CD4-positive, CD25-positive, alpha-beta regulatory T cell (primary cell): Measurements from ENCODE around the gene AFF1. TPM values are rescaled to one million over a fixed set of nuclear protein-coding genes. Genes with fewer than 3 reads are reported as not detected.
A peak's percentile ranks its signal among the peaks of the same experiment; 100 is the strongest.

Experiments used
- ATAC-seq, 2 donors: fragments of 150-1000 bp; cut with Tn5 transposase; one replicate each; pipeline ENCODE4 v1.10.0; 2021; ENCODE audit warnings: low read depth in 2 of 2, moderate number of reproducible peaks in 2 of 2, moderate library complexity in 1 of 2
- DNase-seq, 3 donors: peaks; one replicate each; pipeline versions ENCODE4 v3.0.0 to v3.0.0-alpha.2; 2012 to 2022; ENCODE audit warnings: mixed read lengths in 1 of 3
- H3K27ac ChIP-seq: one replicate; pipeline ENCODE4 v1.7.0; 2013; ENCODE audit warnings: mild to moderate bottlenecking, low read length; ENCODE audit not compliant: insufficient read depth, poor library complexity, severe bottlenecking
- H3K27me3 ChIP-seq: one replicate; pipeline ENCODE4 v1.7.0; 2013; ENCODE audit warnings: low read length; ENCODE audit not compliant: control insufficient read depth, insufficient read depth
- H3K36me3 ChIP-seq: one replicate; pipeline ENCODE4 v1.7.0; 2013; ENCODE audit warnings: mild to moderate bottlenecking, low read length, moderate library complexity; ENCODE audit not compliant: control insufficient read depth, insufficient read depth
- H3K4me1 ChIP-seq: 2 replicates; pipeline ENCODE4 v1.7.0; 2013; ENCODE audit warnings: mild to moderate bottlenecking, low read length; ENCODE audit not compliant: insufficient read depth, control insufficient read depth, poor library complexity, severe bottlenecking
- H3K4me3 ChIP-seq: one replicate; pipeline ENCODE4 v1.7.0; 2013; ENCODE audit warnings: low read depth, mild to moderate bottlenecking, low read length, moderate library complexity
- H3K9me3 ChIP-seq, 2 experiments: 1 replicate in 1 of 2; 2 replicates in 1 of 2; pipeline ENCODE4 v1.7.0; 2013; ENCODE audit warnings: low read length in 2 of 2, mild to moderate bottlenecking in 1 of 2, moderate library complexity in 1 of 2; ENCODE audit not compliant: control insufficient read depth in 2 of 2
- H3K27ac Mint-ChIP-seq, 3 donors: one replicate each; pipeline ENCODE4 v1.8.0; 2020 to 2022; ENCODE audit warnings: mild to moderate bottlenecking in 3 of 3, mixed read lengths in 3 of 3, moderate library complexity in 2 of 3
- H3K27me3 Mint-ChIP-seq: one replicate; pipeline ENCODE4 v1.8.0; 2022; ENCODE audit warnings: mild to moderate bottlenecking, mixed read lengths
- H3K36me3 Mint-ChIP-seq: one replicate; pipeline ENCODE4 v1.8.0; 2020; ENCODE audit warnings: mixed read lengths
- H3K4me1 Mint-ChIP-seq, 4 donors: one replicate each; pipeline ENCODE4 v1.8.0; 2020 to 2022; ENCODE audit warnings: mixed read lengths in 4 of 4, mild to moderate bottlenecking in 1 of 4
- H3K4me3 Mint-ChIP-seq, 4 donors: one replicate each; pipeline ENCODE4 v1.8.0; 2020 to 2022; ENCODE audit warnings: mild to moderate bottlenecking in 4 of 4, mixed read lengths in 4 of 4, moderate library complexity in 3 of 4
- H3K9me3 Mint-ChIP-seq, 7 donors: one replicate each; pipeline ENCODE4 v1.8.0; 2020 to 2022; ENCODE audit warnings: mixed read lengths in 7 of 7, mild to moderate bottlenecking in 3 of 7, moderate library complexity in 2 of 7
- polyA plus RNA-seq, 4 donors: library from polyadenylated mRNA; unstranded; fragments of 300-500 nt; fragmentation: Illumina TruSeq; gene quantifications; one replicate each; pipeline ENCODE4 v1.2.3, GENCODE V29; 2021
- total RNA-seq: library from RNA; stranded (reverse); gene quantifications from one replicate; pipeline ENCODE4 v1.2.3, GENCODE V29; 2022

Gene AFF1
- total and polyA plus RNA-seq, 5 donors from 2014 or later: 18.1 to 122 (median 37.4) TPM

DNA sequence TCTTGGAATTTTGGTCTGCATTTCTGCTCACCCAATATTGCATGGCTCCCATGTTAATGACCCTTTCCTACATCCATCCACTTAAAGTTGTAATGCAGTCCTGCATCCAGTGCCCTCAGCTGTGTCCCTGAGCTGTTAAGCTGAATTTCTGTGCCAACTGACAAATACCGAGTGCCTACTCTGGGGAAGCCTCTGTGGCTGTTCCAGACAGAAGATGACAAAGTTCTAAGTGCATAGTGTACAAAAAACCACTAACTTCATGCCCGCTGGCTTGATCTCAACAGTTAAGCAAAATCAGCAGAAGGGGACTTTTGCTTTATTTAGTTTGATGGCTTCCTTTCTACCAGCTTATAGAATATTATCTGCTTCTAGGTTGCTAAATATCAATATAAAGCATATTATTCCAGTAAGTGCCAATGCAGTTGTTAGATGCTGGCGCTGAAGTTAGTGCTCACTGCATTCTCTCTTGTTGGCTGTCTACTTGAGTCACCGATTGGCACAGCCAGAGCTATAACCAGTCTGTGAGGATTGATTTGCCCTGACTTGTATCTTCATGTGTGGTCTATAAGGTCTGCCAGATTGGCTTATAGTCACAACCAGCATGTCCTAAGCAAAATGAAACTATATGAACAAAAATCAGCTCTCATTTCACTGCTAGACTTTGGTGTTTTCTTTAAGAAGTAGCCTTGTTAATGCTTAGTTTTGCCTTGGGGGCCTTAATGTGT lies 186.7 kb downstream of the AFF1 start:
- peaks cover 46% of the 10 kb centered on the region for H3K36me3 Mint-ChIP-seq
- no peak for ATAC-seq
- no peak overlapping the region for H3K4me3 ChIP-seq
- H3K27me3 ChIP-seq: no peaks in the 10 kb centered on the region
- H3K36me3 ChIP-seq: peaks cover 58% of the 10 kb centered on the region
- H3K4me1 ChIP-seq: no peaks in the 10 kb centered on the region
- no peak overlapping the region for H3K4me3 Mint-ChIP-seq
- H3K27me3 Mint-ChIP-seq: no peaks in the 10 kb centered on the region
- no peak overlapping the region for H3K27ac ChIP-seq
- H3K9me3 Mint-ChIP-seq: no peaks in the 10 kb centered on the region
- H3K27ac Mint-ChIP-seq: peak overlapping the region; percentile 38 to 83 (median 64)
- H3K4me1 Mint-ChIP-seq: peaks cover 24 to 33% (median 28%) of the 10 kb centered on the region in 4 donors
- DNase-seq: no peak
- H3K9me3 ChIP-seq: no peaks in the 10 kb centered on the region

GRCh38 chr4:87122252-87122651 lies 187.4 kb downstream of the AFF1 start:
- H3K27me3 ChIP-seq: no peaks in the 10 kb centered on the region
- Mint-ChIP-seq H3K36me3 (peaks cover 44% of the 10 kb centered on the region), H3K4me3 (no peak overlapping the region), H3K27ac (peak overlapping the region in 1 of 3 donors; percentile 64), H3K9me3 (no peaks in the 10 kb centered on the region), H3K27me3 (no peaks in the 10 kb centered on the region), H3K4me1 (peaks cover 26 to 32% (median 28%) of the 10 kb centered on the region in 4 donors)
- peaks cover 57% of the 10 kb centered on the region for H3K36me3 ChIP-seq
- no peak overlapping the region for H3K27ac ChIP-seq
- no peak for ATAC-seq
- DNase-seq: no peak
- H3K4me1 ChIP-seq: no peaks in the 10 kb centered on the region
- no peak overlapping the region for H3K4me3 ChIP-seq
- H3K9me3 ChIP-seq: no peaks in the 10 kb centered on the region

GRCh38 chr4:87126056-87126455 lies 191.2 kb downstream of the AFF1 start:
- H3K4me1 Mint-ChIP-seq: peaks cover 14 to 19% (median 16%) of the 10 kb centered on the region in 4 donors
- H3K9me3 Mint-ChIP-seq: no peaks in the 10 kb centered on the region
- Histone ChIP-seq H3K4me1 (no peaks in the 10 kb centered on the region), H3K9me3 (no peaks in the 10 kb centered on the region), H3K27ac (no peak overlapping the region), H3K36me3 (peaks cover 71% of the 10 kb centered on the region), H3K27me3 (no peaks in the 10 kb centered on the region), H3K4me3 (no peak overlapping the region)
- H3K27ac Mint-ChIP-seq: peak overlapping the region in 1 of 3 donors; percentile 67
- no peaks in the 10 kb centered on the region for H3K27me3 Mint-ChIP-seq
- no peak for DNase-seq
- H3K4me3 Mint-ChIP-seq: no peak overlapping the region
- H3K36me3 Mint-ChIP-seq: peaks cover 43% of the 10 kb centered on the region
- ATAC-seq: no peak

DNA sequence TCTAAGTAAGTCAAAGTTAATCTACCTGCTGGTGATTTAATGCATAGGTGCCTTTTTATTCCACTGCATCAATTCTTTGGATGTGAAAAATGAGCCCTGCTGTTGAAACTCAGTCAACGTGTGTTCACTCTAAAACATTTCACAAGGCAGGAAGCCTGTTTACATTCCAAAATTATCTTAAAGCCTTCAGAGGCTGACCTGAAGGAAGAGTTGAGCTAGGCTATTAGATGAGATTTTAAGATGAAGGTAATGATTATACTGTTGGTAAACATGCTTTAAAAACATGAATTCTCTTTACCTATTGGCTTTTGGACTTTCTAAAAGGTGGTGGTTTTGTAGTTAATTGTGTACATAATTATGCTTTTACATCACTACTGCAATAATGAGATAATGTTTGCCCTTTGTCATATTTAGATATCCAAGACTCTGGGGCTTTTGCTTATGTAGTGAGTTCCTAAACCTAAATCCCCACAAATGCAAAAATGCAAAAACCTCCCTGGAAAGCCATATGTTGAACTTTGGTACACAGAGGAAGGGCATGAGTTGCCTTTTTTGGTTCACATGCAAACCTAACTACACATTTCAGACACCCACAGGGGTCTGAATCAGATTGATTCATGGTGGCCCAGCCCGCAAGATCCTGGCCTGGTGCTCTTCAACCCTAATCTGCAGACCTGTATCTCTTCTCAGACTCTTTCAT lies 193.3 kb downstream of the AFF1 start:
- H3K9me3 ChIP-seq: no peaks in the 10 kb centered on the region
- no peaks in the 10 kb centered on the region for H3K27me3 ChIP-seq
- H3K4me1 ChIP-seq: no peaks in the 10 kb centered on the region
- DNase-seq: no peak
- Mint-ChIP-seq H3K36me3 (peaks cover 57% of the 10 kb centered on the region), H3K4me3 (no peak overlapping the region), H3K4me1 (peaks cover 0 to 4% (median 2%) of the 10 kb centered on the region in 4 donors), H3K27me3 (no peaks in the 10 kb centered on the region), H3K27ac (no peak overlapping the region), H3K9me3 (no peaks in the 10 kb centered on the region)
- H3K27ac ChIP-seq: no peak overlapping the region
- peaks cover 89% of the 10 kb centered on the region for H3K36me3 ChIP-seq
- no peak overlapping the region for H3K4me3 ChIP-seq
- ATAC-seq: no peak

DNA sequence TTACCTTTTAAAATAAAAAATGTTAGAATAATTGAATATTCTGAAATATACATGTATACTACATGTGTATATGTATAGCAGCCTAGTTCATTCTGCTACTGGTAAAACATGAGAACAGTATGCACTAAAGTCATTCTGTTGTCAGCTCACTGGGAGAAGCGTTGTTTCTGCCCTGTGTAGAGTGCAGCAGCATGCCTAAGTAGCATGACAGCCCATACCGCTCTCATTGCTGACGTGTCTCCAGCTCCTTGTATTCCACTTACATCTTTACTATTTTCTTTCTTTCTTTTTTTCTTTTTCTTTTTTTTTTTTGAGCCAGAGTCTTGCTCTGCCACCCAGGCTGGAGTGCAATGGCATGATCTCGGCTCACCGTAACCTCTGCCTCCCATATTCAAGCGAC lies 194.9 kb downstream of the AFF1 start:
- peaks cover 0 to 6% (median 0%) of the 10 kb centered on the region in 4 donors for H3K4me1 Mint-ChIP-seq
- H3K36me3 ChIP-seq: peaks cover 95% of the 10 kb centered on the region
- H3K27me3 Mint-ChIP-seq: no peaks in the 10 kb centered on the region
- no peaks in the 10 kb centered on the region for H3K9me3 Mint-ChIP-seq
- no peak overlapping the region for H3K4me3 Mint-ChIP-seq
- H3K27me3 ChIP-seq: no peaks in the 10 kb centered on the region
- no peak overlapping the region for H3K27ac Mint-ChIP-seq
- H3K27ac ChIP-seq: no peak overlapping the region
- H3K36me3 Mint-ChIP-seq: peaks cover 70% of the 10 kb centered on the region
- no peak overlapping the region for H3K4me3 ChIP-seq
- H3K9me3 ChIP-seq: no peaks in the 10 kb centered on the region
- no peaks in the 10 kb centered on the region for H3K4me1 ChIP-seq
- ATAC-seq (no peak), DNase-seq (no peak)

- peaks cover 0 to 7% (median 0%) of the 10 kb centered on the region in 4 donors for H3K4me1 Mint-ChIP-seq
- Histone ChIP-seq H3K4me3 (no peak overlapping the region), H3K4me1 (no peaks in the 10 kb centered on the region), H3K27ac (no peak overlapping the region), H3K9me3 (no peaks in the 10 kb centered on the region), H3K36me3 (peaks cover 94% of the 10 kb centered on the region), H3K27me3 (no peaks in the 10 kb centered on the region)
- H3K27me3 Mint-ChIP-seq: no peaks in the 10 kb centered on the region
- H3K9me3 Mint-ChIP-seq: no peaks in the 10 kb centered on the region
- no peak for DNase-seq
- no peak for ATAC-seq
- H3K36me3 Mint-ChIP-seq: peaks cover 72% of the 10 kb centered on the region
- H3K27ac Mint-ChIP-seq: no peak overlapping the region
- H3K4me3 Mint-ChIP-seq: no peak overlapping the region
These were observed 196.3 kb downstream of the AFF1 start for GRCh38 chr4:87130985-87131703.

GRCh38 chr4:87132035-87132434 lies 197.2 kb downstream of the AFF1 start:
- Mint-ChIP-seq H3K9me3 (no peaks in the 10 kb centered on the region), H3K36me3 (peaks cover 69% of the 10 kb centered on the region), H3K27ac (no peak overlapping the region), H3K27me3 (no peaks in the 10 kb centered on the region), H3K4me3 (no peak overlapping the region), H3K4me1 (peaks cover 0 to 5% (median 0%) of the 10 kb centered on the region in 4 donors)
- Histone ChIP-seq H3K27ac (no peak overlapping the region), H3K36me3 (peaks cover 94% of the 10 kb centered on the region), H3K4me3 (no peak overlapping the region), H3K4me1 (no peaks in the 10 kb centered on the region), H3K27me3 (no peaks in the 10 kb centered on the region), H3K9me3 (no peaks in the 10 kb centered on the region)
- ATAC-seq (no peak), DNase-seq (no peak)
